Natural killer cell (primary cell): ENCODE measurements around the gene STAB2. TPM values are rescaled to one million over a fixed set of nuclear protein-coding genes. Genes with fewer than 3 reads are reported as not detected.

Source experiments
- ATAC-seq, 3 donors: fragments of 150-1000 bp in 2 of 3; fragments of 200-7000 bp in 1 of 3; cut with Tn5 transposase; 1 replicate in 1 of 3; 2 replicates in 2 of 3; pipeline ENCODE4 v1.10.0; 2021; ENCODE audit warnings: mild to moderate bottlenecking in 2 of 3, moderate library complexity in 2 of 3
- DNase-seq, 2 donors: peaks; one replicate each; pipeline versions ENCODE4 v3.0.0 to v3.0.0-alpha.2; 2013 to 2021; ENCODE audit warnings: mixed read lengths in 1 of 2
- H3K27ac ChIP-seq: one replicate; pipeline ENCODE4 v1.5.1; 2013; ENCODE audit warnings: mild to moderate bottlenecking, low read length
- H3K27me3 ChIP-seq: one replicate; pipeline ENCODE4 v1.6.1; 2013; ENCODE audit warnings: low read length; ENCODE audit not compliant: control insufficient read depth, insufficient read depth
- H3K36me3 ChIP-seq: one replicate; pipeline ENCODE4 v1.6.1; 2013; ENCODE audit warnings: low read length; ENCODE audit not compliant: control insufficient read depth, insufficient read depth
- H3K4me1 ChIP-seq: one replicate; pipeline ENCODE4 v1.6.1; 2013; ENCODE audit warnings: low read length; ENCODE audit not compliant: control insufficient read depth, insufficient read depth
- H3K4me3 ChIP-seq: one replicate; pipeline ENCODE4 v1.5.1; 2013; ENCODE audit warnings: low read length
- H3K9me3 ChIP-seq: one replicate; pipeline ENCODE4 v1.6.1; 2013; ENCODE audit warnings: low read length; ENCODE audit not compliant: control insufficient read depth, insufficient read depth
- H3K27ac Mint-ChIP-seq, 2 donors: one replicate each; pipeline ENCODE4 v1.8.0; 2022; ENCODE audit warnings: mild to moderate bottlenecking in 2 of 2, mixed read lengths in 2 of 2, moderate library complexity in 1 of 2
- H3K27me3 Mint-ChIP-seq, 2 donors: one replicate each; pipeline ENCODE4 v1.8.0; 2022; ENCODE audit warnings: low read depth in 2 of 2, mixed read lengths in 2 of 2
- H3K36me3 Mint-ChIP-seq: one replicate; pipeline ENCODE4 v1.8.0; 2022; ENCODE audit warnings: mixed read lengths
- H3K4me1 Mint-ChIP-seq, 2 donors: one replicate each; pipeline ENCODE4 v1.8.0; 2022; ENCODE audit warnings: mixed read lengths in 2 of 2
- H3K4me3 Mint-ChIP-seq: one replicate; pipeline ENCODE4 v1.8.0; 2022; ENCODE audit warnings: mild to moderate bottlenecking, moderate library complexity, mixed read lengths
- H3K9me3 Mint-ChIP-seq, 2 donors: one replicate each; pipeline ENCODE4 v1.8.0; 2022; ENCODE audit warnings: mixed read lengths in 2 of 2
- WGBS: methylation state at CpG from one replicate; pipeline ENCODE4 v1.1.7; 2013; ENCODE audit warnings: missing lambda C conversion rate; ENCODE audit not compliant: insufficient coverage; 5-methylcytosine and 5-hydroxymethylcytosine counted together
- intact Hi-C: fragments of 100-400 bp; cut with micrococcal nuclease; formaldehyde crosslinking; loops from one replicate; pipeline ENCODE4 v1.14.2; 2022
- total RNA-seq, 4 donors: library from RNA; stranded (reverse); fragments of 120-200 nt in 1 of 4; gene quantifications; one replicate each; pipeline versions ENCODE4 v1.2.3 to v1.2.4, GENCODE V29; 2013 to 2022
- TF ChIP-seq, protein P1 (sequence below): fragments of 200-600 bp; IDR thresholded peaks from one replicate; pipeline ENCODE4 v1.8.0; 2022; ENCODE audit warnings: antibody characterized with exemption

STAB2 gene
- total RNA-seq, 3 donors from 2014 or later (not counting 1 experiment from before 2014, with no cell fraction given), result not detected

DNA sequence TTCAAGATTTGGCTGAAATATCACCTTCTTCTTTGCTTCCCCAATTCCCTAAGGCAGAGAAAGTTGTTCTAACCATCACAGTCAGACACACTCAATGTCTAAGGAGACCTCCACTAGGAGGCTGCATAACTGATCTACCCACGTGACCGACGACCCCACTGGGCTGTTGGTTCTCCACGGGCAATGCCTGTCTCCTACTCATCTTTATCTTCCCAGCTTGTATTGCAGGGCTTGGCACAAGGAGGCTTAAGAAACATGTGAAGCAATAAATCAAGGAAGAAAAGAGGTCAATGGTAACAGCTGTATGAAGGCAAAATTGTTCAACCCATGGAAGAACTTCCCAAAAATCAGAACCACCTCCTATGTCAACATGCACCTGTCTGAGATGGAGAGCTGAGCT, 226.9 kb downstream of the STAB2 start:
- H3K4me1 Mint-ChIP-seq, result no peaks in the 10 kb centered on the region
- Histone ChIP-seq H3K4me3 (no peak overlapping the region), H3K36me3 (no peaks in the 10 kb centered on the region), H3K27ac (no peak overlapping the region), H3K4me1 (no peaks in the 10 kb centered on the region), H3K9me3 (no peaks in the 10 kb centered on the region), H3K27me3 (no peaks in the 10 kb centered on the region)
- no peaks in the 10 kb centered on the region for H3K27me3 Mint-ChIP-seq
- no peaks in the 10 kb centered on the region for H3K36me3 Mint-ChIP-seq
- no peaks in the 10 kb centered on the region for H3K9me3 Mint-ChIP-seq
- intact Hi-C loops, result no loop called here
- DNase-seq (no peak), ATAC-seq (no peak)
- WGBS, result 100% methylated on average over 4 of the region's 4 CpGs
- TF ChIP-seq, protein P1, sequence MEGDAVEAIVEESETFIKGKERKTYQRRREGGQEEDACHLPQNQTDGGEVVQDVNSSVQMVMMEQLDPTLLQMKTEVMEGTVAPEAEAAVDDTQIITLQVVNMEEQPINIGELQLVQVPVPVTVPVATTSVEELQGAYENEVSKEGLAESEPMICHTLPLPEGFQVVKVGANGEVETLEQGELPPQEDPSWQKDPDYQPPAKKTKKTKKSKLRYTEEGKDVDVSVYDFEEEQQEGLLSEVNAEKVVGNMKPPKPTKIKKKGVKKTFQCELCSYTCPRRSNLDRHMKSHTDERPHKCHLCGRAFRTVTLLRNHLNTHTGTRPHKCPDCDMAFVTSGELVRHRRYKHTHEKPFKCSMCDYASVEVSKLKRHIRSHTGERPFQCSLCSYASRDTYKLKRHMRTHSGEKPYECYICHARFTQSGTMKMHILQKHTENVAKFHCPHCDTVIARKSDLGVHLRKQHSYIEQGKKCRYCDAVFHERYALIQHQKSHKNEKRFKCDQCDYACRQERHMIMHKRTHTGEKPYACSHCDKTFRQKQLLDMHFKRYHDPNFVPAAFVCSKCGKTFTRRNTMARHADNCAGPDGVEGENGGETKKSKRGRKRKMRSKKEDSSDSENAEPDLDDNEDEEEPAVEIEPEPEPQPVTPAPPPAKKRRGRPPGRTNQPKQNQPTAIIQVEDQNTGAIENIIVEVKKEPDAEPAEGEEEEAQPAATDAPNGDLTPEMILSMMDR, result no peak
- no peak overlapping the region for H3K27ac Mint-ChIP-seq
- H3K4me3 Mint-ChIP-seq, result no peak overlapping the region

DNA sequence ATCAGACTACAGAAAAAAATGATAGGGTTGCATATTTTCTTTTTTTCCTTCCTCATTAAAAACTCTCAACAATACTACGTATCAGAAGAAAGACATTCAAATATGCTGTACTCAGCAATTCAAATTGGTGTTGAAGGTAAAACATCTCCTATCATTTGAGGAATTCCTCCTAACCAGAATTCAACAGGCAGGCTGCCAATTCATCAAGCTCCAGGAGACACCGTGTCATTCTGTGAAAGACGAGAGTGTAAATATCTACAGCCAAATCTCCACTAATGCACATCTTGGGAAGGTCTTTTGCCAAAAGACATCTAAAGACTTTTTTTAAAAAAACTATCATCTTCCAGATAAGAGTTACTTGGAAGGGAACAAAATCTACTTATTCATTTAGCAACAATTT, 227.4 kb downstream of the STAB2 start:
- H3K4me3 Mint-ChIP-seq, result no peak overlapping the region
- H3K4me1 Mint-ChIP-seq, result no peaks in the 10 kb centered on the region
- Histone ChIP-seq H3K27ac (no peak overlapping the region), H3K36me3 (no peaks in the 10 kb centered on the region), H3K4me1 (no peaks in the 10 kb centered on the region), H3K9me3 (no peaks in the 10 kb centered on the region), H3K27me3 (no peaks in the 10 kb centered on the region), H3K4me3 (no peak overlapping the region)
- ATAC-seq (no peak), DNase-seq (no peak)
- TF ChIP-seq, protein P1, result no peak
- intact Hi-C loops, result no loop called here
- H3K27me3 Mint-ChIP-seq, result no peaks in the 10 kb centered on the region
- no peaks in the 10 kb centered on the region for H3K36me3 Mint-ChIP-seq
- H3K9me3 Mint-ChIP-seq, result no peaks in the 10 kb centered on the region
- WGBS, result 100% methylated on average over 2 of the region's 3 CpGs
- H3K27ac Mint-ChIP-seq, result no peak overlapping the region

Other genes starting within 250 kb of the STAB2 start
- gene C12orf42, start 91.3 kb upstream of the STAB2 start, total RNA-seq, result 1 to 10 TPM; 1.3 to 1.7 (median 1.6) TPM